Activated naive CD4-positive, alpha-beta T cell treated with anti-CD3 and anti-CD28 coated beads for 36 hours (primary cell): Measurements from ENCODE around the gene SYT7. TPM values are rescaled to one million over a fixed set of nuclear protein-coding genes. Genes with fewer than 3 reads are reported as not detected.
"Not testable (repeated sequence)": the region's sequence is repeated elsewhere in the genome, so short reads cannot be mapped to it uniquely, and the experiment has no call there.

Experiments used
- CTCF ChIA-PET: fragments of 350-600 bp; sonication (Branson Sonifier 250); formaldehyde crosslinking; loops from one replicate; lab custom pipeline; 2021; ENCODE audit warnings: antibody characterized with exemption; lab: Charles Lee
- DNase-seq: peaks from one replicate; pipeline ENCODE4 v3.0.0-alpha.2; 2020
- H3K27ac Mint-ChIP-seq: one replicate; pipeline ENCODE4 v1.8.0; 2021; ENCODE audit warnings: mild to moderate bottlenecking, mixed read lengths
- H3K27me3 Mint-ChIP-seq: one replicate; pipeline ENCODE4 v1.8.0; 2021; ENCODE audit warnings: low read depth, mixed read lengths
- H3K36me3 Mint-ChIP-seq: one replicate; pipeline ENCODE4 v1.8.0; 2021; ENCODE audit warnings: low read depth, mixed read lengths
- H3K4me1 Mint-ChIP-seq: one replicate; pipeline ENCODE4 v1.8.0; 2021; ENCODE audit warnings: low read depth, mixed read lengths
- H3K4me3 Mint-ChIP-seq: one replicate; pipeline ENCODE4 v1.8.0; 2021; ENCODE audit warnings: mild to moderate bottlenecking, moderate library complexity, mixed read lengths
- H3K9me3 Mint-ChIP-seq: one replicate; pipeline ENCODE4 v1.8.0; 2021; ENCODE audit warnings: mixed read lengths
- intact Hi-C: fragments of 100-400 bp; cut with micrococcal nuclease; formaldehyde crosslinking; loops from one replicate; pipeline ENCODE4 v1.15.1; 2023
- total RNA-seq, 2 experiments: library from RNA; stranded (reverse); gene quantifications; one replicate each; pipeline ENCODE4 v1.2.3, GENCODE V29; 2021

SYT7 gene
- total RNA-seq, 2 experiments from 2014 or later: not detected

- H3K27me3 Mint-ChIP-seq, H3K4me3 Mint-ChIP-seq, H3K9me3 Mint-ChIP-seq, intact Hi-C loops, DNase-seq, H3K36me3 Mint-ChIP-seq, H3K4me1 Mint-ChIP-seq, H3K27ac Mint-ChIP-seq: not testable (repeated sequence)
- CTCF ChIA-PET: interaction anchor here (0.5 to 13.2 kb wide), 4 partner anchors 20 to 159 kb away, joined by 4 to 152 read pairs (median 22); no protein-coding TSS in a partner anchor
These were observed 101.4 kb downstream of the SYT7 start for GRCh38 chr11:61479360-61480058.

DNA sequence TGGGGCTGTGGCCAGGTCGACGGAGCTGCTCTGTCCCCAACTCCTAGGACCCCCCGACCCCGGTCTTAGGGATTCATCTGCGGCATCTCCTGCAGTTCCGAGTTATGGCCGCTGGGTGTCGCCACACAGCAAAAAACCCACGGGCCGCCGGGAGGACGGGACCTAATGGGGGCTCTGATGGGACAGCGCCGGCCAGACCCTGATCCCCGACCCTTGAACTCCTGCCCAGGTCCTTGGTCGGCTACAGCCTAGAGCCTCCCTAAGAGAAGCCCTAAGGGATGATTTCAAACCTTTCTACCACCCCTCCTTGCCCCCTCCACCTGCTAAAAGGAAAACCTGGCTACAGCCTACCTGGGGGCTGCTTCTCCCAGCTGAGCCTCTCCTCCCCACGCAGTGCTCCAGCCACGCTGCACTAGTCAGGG lies 103.1 kb downstream of the SYT7 start:
- Mint-ChIP-seq H3K27me3 (peaks cover 2% of the 10 kb centered on the region), H3K27ac (no peak overlapping the region), H3K36me3 (peaks cover 4% of the 10 kb centered on the region), H3K9me3 (no peaks in the 10 kb centered on the region), H3K4me3 (no peak overlapping the region), H3K4me1 (peaks cover 10% of the 10 kb centered on the region)
- intact Hi-C loops: loop anchor here (1.0 to 2.0 kb wide), 3 partner anchors 31 to 151 kb away; no protein-coding TSS in a partner anchor
- CTCF ChIA-PET: interaction anchor here (0.7 to 13.2 kb wide), 20 partner anchors 9 to 332 kb away, joined by 3 to 152 read pairs (median 4); no protein-coding TSS in a partner anchor
- DNase-seq: peak; percentile 57

- intact Hi-C loops: loop anchor here (1.0 to 2.0 kb wide), 3 partner anchors 30 to 151 kb away; no protein-coding TSS in a partner anchor
- peaks cover 2% of the 10 kb centered on the region for H3K27me3 Mint-ChIP-seq
- peaks cover 4% of the 10 kb centered on the region for H3K36me3 Mint-ChIP-seq
- H3K27ac Mint-ChIP-seq: no peak overlapping the region
- CTCF ChIA-PET: interaction anchor here (0.6 to 13.2 kb wide), 14 partner anchors 8 to 332 kb away, joined by 3 to 152 read pairs (median 5); no protein-coding TSS in a partner anchor
- H3K4me3 Mint-ChIP-seq: no peak overlapping the region
- no peak for DNase-seq
- H3K9me3 Mint-ChIP-seq: no peaks in the 10 kb centered on the region
- H3K4me1 Mint-ChIP-seq: peaks cover 10% of the 10 kb centered on the region
These were observed 103.8 kb downstream of the SYT7 start for GRCh38 chr11:61477126-61477525.

GRCh38 chr11:61476371-61476770 lies 104.5 kb downstream of the SYT7 start:
- CTCF ChIA-PET: interaction anchor here (0.7 to 13.2 kb wide), 12 partner anchors 10 to 162 kb away, joined by 3 to 152 read pairs (median 6); partner anchors contain the start of gene LRRC10B
- Mint-ChIP-seq H3K4me3 (no peak overlapping the region), H3K36me3 (peaks cover 4% of the 10 kb centered on the region), H3K9me3 (no peaks in the 10 kb centered on the region), H3K27me3 (peaks cover under 1% of the 10 kb centered on the region), H3K27ac (no peak overlapping the region), H3K4me1 (peaks cover 9% of the 10 kb centered on the region)
- intact Hi-C loops: loop anchor here (2.0 kb wide), 1 partner anchor 30 kb away; no protein-coding TSS in a partner anchor
- DNase-seq: no peak

GRCh38 chr11:61475433-61475832 lies 105.4 kb downstream of the SYT7 start:
- CTCF ChIA-PET: interaction anchor here (0.7 to 13.2 kb wide), 7 partner anchors 11 to 163 kb away, joined by 3 to 152 read pairs (median 5); partner anchors contain the start of gene LRRC10B
- Mint-ChIP-seq H3K36me3 (peaks cover 10% of the 10 kb centered on the region), H3K4me3 (no peak overlapping the region), H3K4me1 (peaks cover 7% of the 10 kb centered on the region), H3K27me3 (no peaks in the 10 kb centered on the region), H3K27ac (no peak overlapping the region), H3K9me3 (no peaks in the 10 kb centered on the region)
- intact Hi-C loops: no loop called here
- no peak for DNase-seq

GRCh38 chr11:61474013-61474643 lies 106.7 kb downstream of the SYT7 start:
- H3K4me1 Mint-ChIP-seq: peaks cover 7% of the 10 kb centered on the region
- intact Hi-C loops: no loop called here
- H3K4me3 Mint-ChIP-seq: no peak overlapping the region
- DNase-seq: no peak
- H3K27ac Mint-ChIP-seq: no peak overlapping the region
- no peaks in the 10 kb centered on the region for H3K9me3 Mint-ChIP-seq
- H3K27me3 Mint-ChIP-seq: no peaks in the 10 kb centered on the region
- CTCF ChIA-PET: interaction anchor here (0.5 to 13.2 kb wide), 3 partner anchors 29 to 204 kb away, joined by 3 to 152 read pairs (median 4); no protein-coding TSS in a partner anchor
- H3K36me3 Mint-ChIP-seq: peaks cover 10% of the 10 kb centered on the region

GRCh38 chr11:61473370-61474012 lies 107.4 kb downstream of the SYT7 start:
- no peak for DNase-seq
- intact Hi-C loops: no loop called here
- H3K36me3 Mint-ChIP-seq: peaks cover 10% of the 10 kb centered on the region
- no peak overlapping the region for H3K4me3 Mint-ChIP-seq
- H3K27me3 Mint-ChIP-seq: no peaks in the 10 kb centered on the region
- no peak overlapping the region for H3K27ac Mint-ChIP-seq
- CTCF ChIA-PET: interaction anchor here (0.7 to 13.2 kb wide), 4 partner anchors 9 to 45 kb away, joined by 3 to 152 read pairs (median 5); no protein-coding TSS in a partner anchor
- peaks cover 7% of the 10 kb centered on the region for H3K4me1 Mint-ChIP-seq
- H3K9me3 Mint-ChIP-seq: no peaks in the 10 kb centered on the region

- CTCF ChIA-PET: interaction anchor here (0.6 to 13.2 kb wide), 5 partner anchors 9 to 633 kb away, joined by 3 to 152 read pairs (median 3); no protein-coding TSS in a partner anchor
- no peaks in the 10 kb centered on the region for H3K9me3 Mint-ChIP-seq
- H3K27me3 Mint-ChIP-seq: no peaks in the 10 kb centered on the region
- H3K36me3 Mint-ChIP-seq: peaks cover 10% of the 10 kb centered on the region
- intact Hi-C loops: no loop called here
- no peak overlapping the region for H3K4me3 Mint-ChIP-seq
- no peak for DNase-seq
- H3K27ac Mint-ChIP-seq: no peak overlapping the region
- peaks cover 5% of the 10 kb centered on the region for H3K4me1 Mint-ChIP-seq
These were observed 108.0 kb downstream of the SYT7 start for GRCh38 chr11:61472868-61473267.

DNA sequence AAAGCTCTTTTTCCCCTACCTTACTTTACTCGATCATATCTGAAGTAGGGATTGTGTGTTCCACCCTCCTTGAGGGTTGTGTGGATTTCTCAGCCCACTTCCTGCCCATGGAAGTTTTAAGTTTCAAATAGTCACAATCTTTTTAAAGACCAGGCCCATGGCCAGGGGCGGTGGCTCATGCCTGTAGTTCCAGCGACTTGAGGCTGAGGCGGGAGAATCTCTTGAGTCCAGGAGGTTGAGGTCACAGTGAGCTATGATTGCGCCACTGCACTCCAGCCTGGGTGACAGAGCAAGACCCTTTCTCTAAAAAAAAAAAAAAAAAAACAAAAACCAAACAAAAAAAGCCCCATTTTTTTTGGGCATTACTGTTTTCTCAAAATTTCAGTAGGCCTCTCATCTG lies 108.6 kb downstream of the SYT7 start:
- Mint-ChIP-seq H3K4me1 (peaks cover 10% of the 10 kb centered on the region), H3K27ac (no peak overlapping the region), H3K4me3 (no peak overlapping the region), H3K9me3 (no peaks in the 10 kb centered on the region), H3K27me3 (no peaks in the 10 kb centered on the region), H3K36me3 (peaks cover 14% of the 10 kb centered on the region)
- CTCF ChIA-PET: interaction anchor here (0.6 to 13.2 kb wide), 4 partner anchors 10 to 634 kb away, joined by 3 to 152 read pairs (median 5); no protein-coding TSS in a partner anchor
- intact Hi-C loops: no loop called here
- DNase-seq: no peak

- intact Hi-C loops: no loop called here
- H3K36me3 Mint-ChIP-seq: peaks cover 10% of the 10 kb centered on the region
- H3K9me3 Mint-ChIP-seq: no peaks in the 10 kb centered on the region
- H3K4me1 Mint-ChIP-seq: peaks cover 6% of the 10 kb centered on the region
- no peaks in the 10 kb centered on the region for H3K27me3 Mint-ChIP-seq
- DNase-seq: no peak
- H3K27ac Mint-ChIP-seq: no peak overlapping the region
- no peak overlapping the region for H3K4me3 Mint-ChIP-seq
- CTCF ChIA-PET: interaction anchor here (1.0 to 1.3 kb wide), 3 partner anchors 10 to 48 kb away, joined by 3 read pairs; no protein-coding TSS in a partner anchor
These were observed 112.9 kb downstream of the SYT7 start for GRCh38 chr11:61468002-61468401.

DNA sequence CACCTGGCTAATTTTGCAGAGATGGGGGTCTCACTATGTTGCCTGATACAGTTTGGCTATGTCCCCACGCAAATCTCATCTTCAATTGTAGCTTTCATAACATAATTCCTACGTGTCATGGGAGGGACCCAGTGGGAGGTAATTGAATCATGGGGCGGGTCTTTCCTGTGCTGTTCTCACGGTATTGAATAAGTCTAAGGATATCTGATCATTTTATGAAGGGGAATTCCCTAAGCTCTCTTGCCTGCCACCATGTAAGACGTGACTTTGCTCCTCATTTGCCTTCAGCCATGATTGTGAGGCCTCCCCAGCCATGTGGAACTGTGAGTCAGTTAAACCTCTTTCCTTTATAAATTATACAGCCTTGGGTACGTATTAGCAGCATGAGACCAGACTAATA lies 113.3 kb downstream of the SYT7 start:
- intact Hi-C loops, H3K27me3 Mint-ChIP-seq, DNase-seq, H3K4me3 Mint-ChIP-seq, H3K4me1 Mint-ChIP-seq, H3K27ac Mint-ChIP-seq, H3K9me3 Mint-ChIP-seq: not testable (repeated sequence)
- peaks cover 10% of the 10 kb centered on the region for H3K36me3 Mint-ChIP-seq
- CTCF ChIA-PET: interaction anchor here (0.6 to 1.3 kb wide), 2 partner anchors 21 to 1438 kb away, joined by 3 read pairs; no protein-coding TSS in a partner anchor
